OCI-LY1 (cell line): Measurements from ENCODE around the gene FRRS1.

Source experiments
- CTCF ChIP-seq: fragments of 200-600 bp; sonication (generic), shearing (Covaris generic); IDR thresholded peaks from 2 replicates; pipeline ENCODE4 v1.5.1; 2017; ENCODE audit warnings: mild to moderate bottlenecking, antibody characterized with exemption, low read length, moderate library complexity, mixed read lengths
- EZH2 ChIP-seq: fragments of 200-600 bp; sonication (generic), shearing (Covaris generic); IDR thresholded peaks from 2 replicates; pipeline ENCODE4 v1.8.0; 2017; ENCODE audit warnings: borderline replicate concordance, mixed run types, mild to moderate bottlenecking, antibody characterized with exemption, low read length, moderate library complexity, mixed read lengths

GRCh38 chr1:99754055-99754626, 12.3 kb downstream of the FRRS1 start:
- TF ChIP-seq EZH2: no peak
- no peak for TF ChIP-seq CTCF
